Coronary artery (tissue), 2 donors: ENCODE measurements around the gene RPGRIP1.
A peak's percentile ranks its signal among the peaks of the same experiment; 100 is the strongest.
"Not testable (repeated sequence)": the region's sequence is repeated elsewhere in the genome, so short reads cannot be mapped to it uniquely, and the experiment has no call there.

Experiments
- DNase-seq: peaks from one replicate; pipeline ENCODE4 v3.0.0-alpha.2; 2017; ENCODE audit warnings: low spot score
- H3K27ac ChIP-seq, 2 donors: fragments of 200-600 bp; sonication (generic); one replicate each; pipeline ENCODE4 v1.5.1; 2016 to 2019
- H3K4me3 ChIP-seq: fragments of 200-600 bp; sonication (generic); 2 replicates; pipeline ENCODE4 v1.5.1; 2016; ENCODE audit warnings: mild to moderate bottlenecking, moderate library complexity
- CTCF ChIP-seq: fragments of 200-600 bp; sonication (generic); IDR thresholded peaks from one replicate; pipeline ENCODE4 v1.5.1; 2019; ENCODE audit warnings: antibody characterized with exemption

Gene RPGRIP1

DNA sequence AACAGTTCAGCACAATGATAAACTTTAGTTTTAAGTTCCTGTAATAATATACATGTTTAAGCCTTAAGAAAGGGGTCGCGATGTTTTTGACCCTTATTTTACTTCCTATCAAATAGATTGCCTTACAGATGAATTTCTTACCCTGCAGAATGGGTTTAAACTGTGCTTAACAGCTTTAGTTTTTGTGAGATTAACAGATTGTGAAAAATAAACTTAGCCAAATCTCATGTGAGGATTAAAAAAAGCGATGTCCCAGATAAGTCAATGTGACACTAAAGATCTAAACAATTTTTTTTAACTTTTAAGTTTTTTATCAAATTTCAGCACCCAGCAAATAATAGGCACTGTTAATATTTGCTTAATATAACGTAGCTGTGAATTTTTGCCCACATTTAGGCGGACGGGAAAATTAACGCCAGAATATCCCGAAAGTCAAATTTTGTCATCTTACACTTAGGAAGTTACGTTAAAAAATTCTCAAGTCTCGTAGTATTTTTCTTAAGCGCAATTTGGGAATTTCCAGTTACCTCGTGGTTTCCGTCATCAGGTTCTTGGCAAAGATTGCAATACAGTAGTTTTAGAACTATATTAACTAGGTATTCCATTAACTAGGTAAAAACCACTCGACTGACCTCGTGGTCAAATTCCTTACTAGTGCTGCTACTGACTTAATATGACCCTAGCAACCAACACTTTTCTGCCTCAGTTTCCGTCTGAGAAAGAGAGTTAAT, 11.8 kb upstream of the RPGRIP1 start:
- no peak for TF ChIP-seq CTCF
- Histone ChIP-seq H3K4me3 (peak overlapping the region; percentile 82), H3K27ac (peak overlapping the region; percentile 95 to 99)
- DNase-seq: no peak

DNA sequence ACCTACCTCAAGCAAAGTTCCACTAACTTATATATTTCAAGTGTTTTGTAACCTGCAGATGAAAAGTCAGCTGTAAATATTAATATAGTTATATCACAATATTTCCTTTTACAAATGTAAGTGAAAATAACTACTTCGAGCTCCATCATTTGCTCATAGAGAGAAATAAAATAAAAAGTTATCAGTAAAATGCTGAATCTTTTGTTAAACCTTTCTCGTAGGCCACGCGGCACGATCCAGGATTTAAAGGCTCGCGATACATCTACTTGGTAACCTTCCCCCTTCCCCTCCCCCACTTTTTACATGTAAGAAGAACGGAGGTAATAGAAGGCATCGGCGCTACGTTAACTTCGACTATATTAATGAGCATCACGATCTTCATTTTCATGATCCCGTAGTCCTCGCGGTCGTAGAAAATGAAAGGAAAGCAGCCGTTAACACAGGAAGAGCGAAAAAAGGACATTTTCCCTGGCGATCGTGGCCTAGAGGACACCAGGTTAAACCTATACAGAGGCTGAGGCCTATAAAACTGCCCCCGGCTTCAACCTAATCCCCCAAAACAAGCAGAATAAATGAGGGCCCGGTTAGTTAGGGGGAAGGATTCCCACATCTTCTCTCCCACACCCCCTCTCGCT, 11.1 kb upstream of the RPGRIP1 start:
- no peak for DNase-seq
- TF ChIP-seq CTCF: no peak
- peak overlapping the region; percentile 82 for H3K4me3 ChIP-seq
- peak overlapping the region; percentile 95 to 99 for H3K27ac ChIP-seq

DNA sequence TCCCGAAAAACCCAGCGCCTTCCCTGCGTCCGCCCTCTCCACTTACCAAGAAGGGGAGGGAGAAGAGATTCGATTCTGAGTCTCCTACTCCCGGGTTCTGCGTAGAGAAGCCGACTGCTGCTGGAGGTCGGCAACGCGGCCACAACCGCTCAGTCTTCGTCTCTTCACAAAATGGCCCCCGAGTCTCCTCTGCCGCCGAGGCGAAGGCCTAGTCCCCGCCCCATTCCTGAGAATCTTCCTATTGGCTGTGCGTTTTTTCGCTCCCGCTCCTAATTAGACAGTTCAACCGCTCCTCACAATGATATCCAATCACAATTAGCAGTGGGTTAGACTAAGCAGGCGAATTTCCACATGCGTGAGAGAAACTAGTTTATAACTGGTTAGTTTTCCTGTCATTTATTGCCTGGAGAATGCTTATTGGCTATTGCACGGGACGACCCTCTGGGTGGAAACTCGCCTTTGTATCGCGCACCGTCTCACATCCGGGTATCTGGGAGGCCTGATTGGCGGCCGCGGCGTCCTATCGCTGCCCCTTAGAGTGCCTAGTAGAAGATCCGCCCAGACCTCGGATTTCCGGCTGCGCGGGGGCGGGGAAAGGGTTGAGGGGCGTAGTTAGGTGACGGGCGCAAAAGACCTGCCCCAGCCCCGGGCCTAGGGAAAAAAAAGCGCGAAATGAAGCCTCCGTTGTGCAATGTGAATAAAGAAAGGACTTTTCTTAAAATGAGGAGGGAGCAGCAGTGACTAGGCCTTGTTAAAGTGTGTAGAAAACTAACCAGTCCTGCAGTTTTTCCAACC, 10.4 kb upstream of the RPGRIP1 start, which contains the start of gene HNRNPC:
HNRNPC (minus strand) TSS at position 191 of the 795 bp plus-strand sequence. CDS start 35,249 bp downstream, outside the sequence.
- no peak for TF ChIP-seq CTCF
- Histone ChIP-seq H3K27ac (peak within 1 kb of the TSS; percentile 95 to 99), H3K4me3 (peak within 1 kb of the TSS; percentile 82)
- DNase-seq: peak; percentile 100

- H3K4me3 ChIP-seq, H3K27ac ChIP-seq, DNase-seq: not testable (repeated sequence)
Measured at GRCh38 chr14:21272661-21273060, 7.2 kb upstream of the RPGRIP1 start.

GRCh38 chr14:21275261-21275858, 4.5 kb upstream of the RPGRIP1 start:
- no peak for TF ChIP-seq CTCF
- Histone ChIP-seq H3K4me3 (no peak overlapping the region), H3K27ac (no peak overlapping the region)
- DNase-seq: no peak

DNA sequence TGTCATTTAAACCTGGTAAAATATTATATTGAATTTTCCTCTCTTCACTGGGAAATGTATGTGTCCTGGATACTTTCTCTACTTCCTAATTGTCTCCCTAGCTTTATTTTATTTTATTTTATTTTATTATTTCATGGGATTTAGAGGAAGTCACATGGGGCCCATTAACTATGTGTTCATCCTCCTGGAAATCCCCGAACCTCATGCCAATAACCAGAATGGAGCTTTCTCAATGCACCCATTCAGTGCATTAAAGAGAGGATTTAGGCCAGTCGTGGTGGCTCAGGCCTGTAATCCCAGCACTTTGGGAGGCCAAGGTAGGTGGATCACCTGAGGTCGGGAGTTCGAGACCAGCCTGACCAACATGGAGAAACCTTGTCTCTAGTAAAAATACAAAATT, 1.3 kb upstream of the RPGRIP1 start:
- H3K27ac ChIP-seq: no peak overlapping the region
- no peak for TF ChIP-seq CTCF
- no peak for DNase-seq

GRCh38 chr14:21281917-21282316, 2.0 kb downstream of the RPGRIP1 start:
- DNase-seq, H3K27ac ChIP-seq, H3K4me3 ChIP-seq: not testable (repeated sequence)

More for the DNA sequence above, 1.3 kb upstream of the RPGRIP1 start:
- H3K4me3 ChIP-seq: no peak overlapping the region

- not testable (repeated sequence) for H3K27ac ChIP-seq, DNase-seq, H3K4me3 ChIP-seq
Measured at GRCh38 chr14:21286516-21286915, 6.6 kb downstream of the RPGRIP1 start.
